Erythroblast (primary cell): ENCODE data around the gene PACS1.

Source experiments
- GATA1 ChIP-seq: IDR thresholded peaks from 2 replicates; pipeline ENCODE4 v1.6.1; 2011; ENCODE audit warnings: low read depth, mild to moderate bottlenecking, control low read depth, low read length, moderate library complexity
- POLR2A ChIP-seq: IDR thresholded peaks from 2 replicates; pipeline ENCODE4 v1.6.1; 2011; ENCODE audit warnings: mild to moderate bottlenecking, low read length

GRCh38 chr11:66159324-66159984 lies 89.4 kb downstream of the PACS1 start:
- TF ChIP-seq POLR2A: no peak
- TF ChIP-seq GATA1: no peak
